ENCODE results near the gene FAF1.

Gene FAF1

DNA sequence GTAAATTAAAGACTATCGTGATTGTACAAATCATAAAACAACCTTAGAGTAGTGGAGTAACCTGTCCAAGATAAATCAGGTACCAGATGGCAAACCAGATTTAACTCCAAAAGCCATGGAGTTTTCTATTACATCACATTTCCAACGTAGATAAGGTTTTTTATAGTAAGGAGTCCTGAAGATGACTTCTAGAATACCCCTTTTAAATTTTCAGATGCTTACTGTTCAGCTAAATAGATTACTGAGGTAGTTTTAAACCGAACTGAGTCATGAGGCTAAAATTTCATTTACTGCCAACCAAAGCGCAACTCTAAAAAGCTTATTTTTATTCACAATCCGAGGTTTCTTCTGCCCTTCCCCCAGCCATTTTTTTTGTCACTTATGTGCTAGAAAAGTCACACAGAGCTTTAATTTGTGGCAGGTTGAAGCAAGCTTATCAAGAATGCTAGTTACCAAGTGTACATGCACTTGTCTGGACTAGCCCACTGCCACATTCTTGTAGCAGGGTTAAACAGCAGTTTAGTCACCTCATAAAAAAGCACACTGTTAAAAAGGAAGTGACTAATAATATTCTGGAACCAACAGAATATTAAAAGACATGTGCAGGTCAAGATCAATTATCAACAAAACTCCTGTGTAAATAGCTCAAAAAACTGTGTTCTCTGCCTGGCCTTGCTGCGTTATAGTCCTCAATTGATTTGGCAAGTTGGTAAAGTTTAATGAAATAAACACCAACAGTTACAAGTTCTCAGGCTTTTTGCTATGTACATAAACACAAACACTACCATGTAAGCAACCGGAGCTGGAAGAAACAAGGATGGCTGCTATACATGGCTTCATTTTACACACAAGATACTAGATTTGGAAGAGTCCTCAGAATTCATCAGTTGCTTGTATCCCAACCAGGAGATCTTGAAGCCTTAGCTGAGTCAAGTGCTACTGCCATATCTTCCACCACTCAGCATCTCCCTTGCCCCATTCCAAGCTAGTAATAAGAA is 356.5 kb downstream of the FAF1 start:
- Histone ChIP-seq H3K9ac (ENCODE audit: low read depth in 1 of 2, low read length in 2 of 2) (no peak overlapping the region), H3K9me3 (ENCODE audit: control insufficient read depth in 2 of 2, low read length in 2 of 2) (no peaks in the 10 kb centered on the region), H3K27ac (ENCODE audit: low read depth in 2 of 2, low read length in 2 of 2) (no peak overlapping the region), H3K4me1 (ENCODE audit: control insufficient read depth in 2 of 2, insufficient read depth in 2 of 2, low read length in 2 of 2) (no peaks in the 10 kb centered on the region), H3K4me3 (ENCODE audit: low read length in 2 of 2) (no peak overlapping the region), H3K27me3 (ENCODE audit: control insufficient read depth in 2 of 2, insufficient read depth in 2 of 2, low read length in 2 of 2) (no peaks in the 10 kb centered on the region), H3K36me3 (ENCODE audit: control insufficient read depth in 2 of 2, insufficient read depth in 2 of 2, low read length in 2 of 2) (no peaks in the 10 kb centered on the region)

DNA sequence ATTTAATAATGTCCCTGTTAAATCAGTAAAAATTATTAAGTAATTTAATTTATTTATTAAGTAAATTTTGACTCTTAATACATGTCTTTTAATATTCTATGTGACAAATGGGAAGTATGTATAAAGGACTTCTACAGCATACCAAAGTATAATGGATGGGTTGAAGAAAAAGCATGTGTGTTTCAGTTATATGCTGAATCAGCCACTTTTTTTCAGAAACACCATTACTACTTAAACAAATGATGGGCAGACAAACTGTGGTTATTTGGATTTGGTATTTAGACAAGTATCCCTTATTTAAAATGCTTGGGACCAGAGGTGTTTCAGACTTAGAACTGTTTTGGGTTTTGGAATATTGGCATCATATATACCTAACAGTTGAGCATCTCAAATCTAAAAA is 360.5 kb downstream of the FAF1 start:
- no peak overlapping the region for H3K4me3 ChIP-seq (ENCODE audit: low read length in 2 of 2)
- no peaks in the 10 kb centered on the region for H3K9me3 ChIP-seq (ENCODE audit: control insufficient read depth in 2 of 2, low read length in 2 of 2)
- H3K4me1 ChIP-seq (ENCODE audit: control insufficient read depth in 2 of 2, insufficient read depth in 2 of 2, low read length in 2 of 2) = no peaks in the 10 kb centered on the region
- no peak overlapping the region for H3K27ac ChIP-seq (ENCODE audit: low read depth in 2 of 2, low read length in 2 of 2)
- H3K27me3 ChIP-seq (ENCODE audit: control insufficient read depth in 2 of 2, insufficient read depth in 2 of 2, low read length in 2 of 2) = no peaks in the 10 kb centered on the region
- H3K9ac ChIP-seq (ENCODE audit: low read depth in 1 of 2, low read length in 2 of 2) = no peak overlapping the region
- peaks cover 0 to 5% of the 10 kb centered on the region in 2 donors for H3K36me3 ChIP-seq (ENCODE audit: control insufficient read depth in 2 of 2, insufficient read depth in 2 of 2, low read length in 2 of 2)

DNA sequence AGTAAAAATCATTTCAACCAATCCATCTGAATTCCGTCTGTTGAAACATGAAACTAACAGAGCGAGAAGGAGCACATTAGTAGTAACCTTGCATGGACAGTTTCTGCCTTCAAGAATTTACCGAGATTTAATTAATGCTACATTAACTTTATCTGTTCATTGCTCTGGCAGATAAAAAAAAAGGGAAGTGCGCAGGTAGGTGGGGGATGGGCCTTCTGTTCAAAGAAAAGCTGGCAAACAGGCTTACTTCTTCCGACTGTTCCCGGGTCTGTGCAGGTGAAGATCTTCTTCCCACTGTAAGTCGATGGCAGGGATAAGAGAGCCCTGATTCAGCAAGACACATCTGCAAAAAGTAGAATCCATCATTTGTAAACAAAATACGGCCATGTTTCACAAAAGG is 364.2 kb downstream of the FAF1 start:
- no peaks in the 10 kb centered on the region for H3K4me1 ChIP-seq (ENCODE audit: control insufficient read depth in 2 of 2, insufficient read depth in 2 of 2, low read length in 2 of 2)
- peaks cover 0 to 5% of the 10 kb centered on the region in 2 donors for H3K36me3 ChIP-seq (ENCODE audit: control insufficient read depth in 2 of 2, insufficient read depth in 2 of 2, low read length in 2 of 2)
- no peak overlapping the region for H3K4me3 ChIP-seq (ENCODE audit: low read length in 2 of 2)
- H3K27ac ChIP-seq (ENCODE audit: low read depth in 2 of 2, low read length in 2 of 2) = no peak overlapping the region
- no peaks in the 10 kb centered on the region for H3K9me3 ChIP-seq (ENCODE audit: control insufficient read depth in 2 of 2, low read length in 2 of 2)
- H3K9ac ChIP-seq (ENCODE audit: low read depth in 1 of 2, low read length in 2 of 2) = no peak overlapping the region
- no peaks in the 10 kb centered on the region for H3K27me3 ChIP-seq (ENCODE audit: control insufficient read depth in 2 of 2, insufficient read depth in 2 of 2, low read length in 2 of 2)

DNA sequence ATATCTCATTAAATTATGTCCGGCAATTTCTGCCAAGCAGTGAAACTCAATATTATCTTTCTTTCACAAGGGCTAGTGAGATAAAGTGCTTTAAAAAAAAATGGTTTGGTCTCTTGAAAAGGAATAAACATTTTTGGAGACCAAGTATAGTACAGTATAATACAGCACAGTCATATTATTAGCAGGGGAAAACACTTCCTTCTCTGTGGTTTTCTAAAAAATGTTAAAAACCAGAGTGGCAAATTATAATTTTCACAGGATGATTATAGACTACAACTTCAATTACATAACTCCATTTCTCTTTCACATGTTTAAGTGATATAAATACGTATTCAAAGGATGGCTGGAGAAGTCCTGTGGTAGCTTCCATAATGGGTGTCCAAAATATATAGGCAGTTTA is 366.6 kb downstream of the FAF1 start:
- H3K4me1 ChIP-seq (ENCODE audit: control insufficient read depth in 2 of 2, insufficient read depth in 2 of 2, low read length in 2 of 2) = no peaks in the 10 kb centered on the region
- no peak overlapping the region for H3K4me3 ChIP-seq (ENCODE audit: low read length in 2 of 2)
- H3K27me3 ChIP-seq (ENCODE audit: control insufficient read depth in 2 of 2, insufficient read depth in 2 of 2, low read length in 2 of 2) = no peaks in the 10 kb centered on the region
- H3K27ac ChIP-seq (ENCODE audit: low read depth in 2 of 2, low read length in 2 of 2) = no peak overlapping the region
- peaks cover 4 to 10% of the 10 kb centered on the region in 2 donors for H3K36me3 ChIP-seq (ENCODE audit: control insufficient read depth in 2 of 2, insufficient read depth in 2 of 2, low read length in 2 of 2)
- no peak overlapping the region for H3K9ac ChIP-seq (ENCODE audit: low read depth in 1 of 2, low read length in 2 of 2)
- H3K9me3 ChIP-seq (ENCODE audit: control insufficient read depth in 2 of 2, low read length in 2 of 2) = no peaks in the 10 kb centered on the region

DNA sequence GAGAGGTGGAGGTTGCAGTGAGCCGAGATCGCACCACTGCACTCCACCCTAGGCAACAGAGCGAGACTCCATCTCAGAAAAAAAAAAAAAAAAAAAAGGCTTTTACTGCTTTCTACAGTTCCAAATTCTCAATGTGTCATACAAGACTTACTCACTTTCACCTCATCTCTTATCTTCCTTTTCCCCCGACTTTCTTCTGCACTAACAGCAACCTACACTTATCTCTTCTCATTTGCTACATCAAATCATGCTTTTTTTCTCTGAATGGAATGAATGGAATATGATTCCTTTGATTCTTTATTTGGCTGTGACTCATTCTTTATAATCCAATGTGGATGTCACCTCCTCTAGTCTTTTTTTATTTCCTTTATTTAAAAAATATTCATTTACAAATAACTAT is 368.5 kb downstream of the FAF1 start:
- no peaks in the 10 kb centered on the region for H3K9me3 ChIP-seq (ENCODE audit: control insufficient read depth in 2 of 2, low read length in 2 of 2)
- H3K4me1 ChIP-seq (ENCODE audit: control insufficient read depth in 2 of 2, insufficient read depth in 2 of 2, low read length in 2 of 2) = no peaks in the 10 kb centered on the region
- no peaks in the 10 kb centered on the region for H3K27me3 ChIP-seq (ENCODE audit: control insufficient read depth in 2 of 2, insufficient read depth in 2 of 2, low read length in 2 of 2)
- no peak overlapping the region for H3K4me3 ChIP-seq (ENCODE audit: low read length in 2 of 2)
- peaks cover 8 to 13% of the 10 kb centered on the region in 2 donors for H3K36me3 ChIP-seq (ENCODE audit: control insufficient read depth in 2 of 2, insufficient read depth in 2 of 2, low read length in 2 of 2)
- no peak overlapping the region for H3K9ac ChIP-seq (ENCODE audit: low read depth in 1 of 2, low read length in 2 of 2)
- H3K27ac ChIP-seq (ENCODE audit: low read depth in 2 of 2, low read length in 2 of 2) = no peak overlapping the region

DNA sequence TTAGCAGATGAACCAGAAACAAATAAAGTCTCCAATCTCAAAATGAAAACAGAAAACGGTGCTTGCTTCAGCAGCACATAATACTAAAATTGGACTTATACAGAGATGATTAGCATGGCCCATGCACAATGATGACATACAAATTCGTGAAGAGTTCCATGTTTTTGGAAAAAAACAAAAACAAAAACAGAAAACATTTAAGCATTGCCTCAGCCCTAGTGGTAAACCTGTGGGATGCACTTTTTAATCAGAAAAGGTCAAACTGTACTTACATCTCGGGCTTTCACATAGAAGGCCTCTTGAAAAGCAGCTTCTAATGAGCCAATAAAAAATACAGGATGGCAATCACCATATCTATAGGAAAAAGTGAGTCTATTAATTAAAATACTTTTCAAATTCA is 377.7 kb downstream of the FAF1 start:
- H3K36me3 ChIP-seq (ENCODE audit: control insufficient read depth in 2 of 2, insufficient read depth in 2 of 2, low read length in 2 of 2) = peaks cover 0 to 9% of the 10 kb centered on the region in 2 donors

DNA sequence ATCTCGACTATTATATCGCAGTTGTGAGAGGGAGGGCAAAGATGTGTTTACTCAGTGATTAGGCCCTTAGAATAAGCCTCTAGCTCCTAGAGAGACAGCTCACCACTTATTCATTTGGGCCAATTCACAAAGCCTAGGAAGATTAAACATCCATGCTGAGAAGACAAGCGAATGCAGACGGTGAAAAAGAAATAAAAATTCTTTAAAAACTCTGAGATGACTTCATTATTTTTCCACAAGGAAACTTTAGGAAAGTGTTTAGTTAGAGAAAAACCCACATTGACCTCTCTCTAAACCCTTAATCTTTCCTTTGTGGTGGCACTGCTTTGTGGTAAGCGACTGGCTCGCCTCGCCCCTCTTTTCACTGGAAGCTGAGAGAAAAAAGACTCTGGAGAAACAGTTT is 390.0 kb downstream of the FAF1 start:
- H3K4me1 ChIP-seq (ENCODE audit: control insufficient read depth in 2 of 2, insufficient read depth in 2 of 2, low read length in 2 of 2) = no peaks in the 10 kb centered on the region
- H3K27me3 ChIP-seq (ENCODE audit: control insufficient read depth in 2 of 2, insufficient read depth in 2 of 2, low read length in 2 of 2) = no peaks in the 10 kb centered on the region
- H3K4me3 ChIP-seq (ENCODE audit: low read length in 2 of 2) = no peak overlapping the region
- no peak overlapping the region for H3K27ac ChIP-seq (ENCODE audit: low read depth in 2 of 2, low read length in 2 of 2)
- no peaks in the 10 kb centered on the region for H3K9me3 ChIP-seq (ENCODE audit: control insufficient read depth in 2 of 2, low read length in 2 of 2)
- H3K9ac ChIP-seq (ENCODE audit: low read depth in 1 of 2, low read length in 2 of 2) = no peak overlapping the region
- H3K36me3 ChIP-seq (ENCODE audit: control insufficient read depth in 2 of 2, insufficient read depth in 2 of 2, low read length in 2 of 2) = peaks cover 0 to 16% of the 10 kb centered on the region in 2 donors

More for the DNA sequence above, 377.7 kb downstream of the FAF1 start:
- H3K27ac ChIP-seq (ENCODE audit: low read depth in 2 of 2, low read length in 2 of 2) = no peak overlapping the region
- no peak overlapping the region for H3K4me3 ChIP-seq (ENCODE audit: low read length in 2 of 2)
- H3K9me3 ChIP-seq (ENCODE audit: control insufficient read depth in 2 of 2, low read length in 2 of 2) = no peaks in the 10 kb centered on the region
- no peaks in the 10 kb centered on the region for H3K27me3 ChIP-seq (ENCODE audit: control insufficient read depth in 2 of 2, insufficient read depth in 2 of 2, low read length in 2 of 2)
- H3K4me1 ChIP-seq (ENCODE audit: control insufficient read depth in 2 of 2, insufficient read depth in 2 of 2, low read length in 2 of 2) = no peaks in the 10 kb centered on the region
- no peak overlapping the region for H3K9ac ChIP-seq (ENCODE audit: low read depth in 1 of 2, low read length in 2 of 2)

DNA sequence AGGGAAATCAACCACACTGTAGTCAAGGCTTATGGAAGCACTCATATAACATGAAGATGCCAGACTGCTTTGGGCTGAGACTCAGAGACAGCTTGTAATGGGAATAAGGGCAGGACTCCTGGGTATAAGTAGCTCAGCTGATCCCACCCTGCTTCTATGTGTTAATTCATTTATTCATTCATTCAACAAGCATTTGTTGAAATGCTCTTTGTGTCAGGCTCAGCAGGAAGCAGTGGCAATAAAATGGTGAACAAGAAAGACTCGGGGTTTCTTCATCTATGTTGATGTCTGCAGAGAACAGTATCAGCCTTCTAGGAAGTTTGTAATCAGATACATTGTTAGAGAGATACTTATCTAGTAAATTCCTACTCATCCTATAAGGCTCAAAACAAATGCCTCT is 391.3 kb downstream of the FAF1 start:
- Histone ChIP-seq H3K4me1 (ENCODE audit: control insufficient read depth in 2 of 2, insufficient read depth in 2 of 2, low read length in 2 of 2) (no peaks in the 10 kb centered on the region), H3K4me3 (ENCODE audit: low read length in 2 of 2) (no peak overlapping the region), H3K9me3 (ENCODE audit: control insufficient read depth in 2 of 2, low read length in 2 of 2) (no peaks in the 10 kb centered on the region), H3K36me3 (ENCODE audit: control insufficient read depth in 2 of 2, insufficient read depth in 2 of 2, low read length in 2 of 2) (peaks cover 0 to 19% of the 10 kb centered on the region in 2 donors), H3K27me3 (ENCODE audit: control insufficient read depth in 2 of 2, insufficient read depth in 2 of 2, low read length in 2 of 2) (no peaks in the 10 kb centered on the region), H3K27ac (ENCODE audit: low read depth in 2 of 2, low read length in 2 of 2) (no peak overlapping the region), H3K9ac (ENCODE audit: low read depth in 1 of 2, low read length in 2 of 2) (no peak overlapping the region)

DNA sequence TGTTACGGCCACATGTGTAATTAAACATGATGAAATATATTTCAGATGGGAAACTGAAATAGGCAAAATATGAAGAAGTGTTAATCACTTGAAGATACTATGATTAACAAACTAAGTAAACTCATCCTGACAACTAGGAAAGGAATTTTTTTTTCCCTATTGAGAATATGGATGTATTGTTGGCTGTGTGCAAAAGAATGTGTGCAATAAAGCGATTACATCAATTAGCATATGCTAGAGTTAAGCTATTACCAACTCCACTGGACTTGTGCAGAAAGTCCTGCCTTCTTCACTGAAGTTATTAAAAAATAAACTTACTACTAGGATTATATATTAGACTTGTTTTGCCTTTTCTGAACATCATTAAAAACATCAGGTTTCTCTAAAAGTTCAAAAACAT is 393.7 kb downstream of the FAF1 start:
- Histone ChIP-seq H3K9ac (ENCODE audit: low read depth in 1 of 2, low read length in 2 of 2) (no peak overlapping the region), H3K36me3 (ENCODE audit: control insufficient read depth in 2 of 2, insufficient read depth in 2 of 2, low read length in 2 of 2) (peaks cover 0 to 19% of the 10 kb centered on the region in 2 donors), H3K27me3 (ENCODE audit: control insufficient read depth in 2 of 2, insufficient read depth in 2 of 2, low read length in 2 of 2) (no peaks in the 10 kb centered on the region), H3K4me1 (ENCODE audit: control insufficient read depth in 2 of 2, insufficient read depth in 2 of 2, low read length in 2 of 2) (no peaks in the 10 kb centered on the region), H3K4me3 (ENCODE audit: low read length in 2 of 2) (no peak overlapping the region), H3K27ac (ENCODE audit: low read depth in 2 of 2, low read length in 2 of 2) (no peak overlapping the region), H3K9me3 (ENCODE audit: control insufficient read depth in 2 of 2, low read length in 2 of 2) (no peaks in the 10 kb centered on the region)

DNA sequence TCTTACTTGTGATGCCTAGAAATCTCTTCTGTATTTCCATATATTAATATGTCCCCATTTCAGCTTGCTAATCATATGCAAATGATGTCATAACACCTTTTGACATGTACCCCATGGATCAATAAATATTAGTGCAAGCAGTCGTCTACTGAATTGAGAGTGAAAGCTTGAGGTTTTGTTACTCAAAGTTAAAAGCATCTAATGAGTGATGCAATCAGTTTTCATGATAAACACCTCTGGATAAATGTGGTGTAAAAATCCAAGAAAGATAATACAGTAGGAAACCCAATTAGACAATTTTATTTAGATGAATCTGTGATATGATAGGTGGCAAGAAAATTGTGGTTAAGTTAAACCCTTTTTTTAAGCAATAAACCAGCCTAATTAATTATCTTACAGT is 395.6 kb downstream of the FAF1 start:
- Histone ChIP-seq H3K36me3 (ENCODE audit: control insufficient read depth in 2 of 2, insufficient read depth in 2 of 2, low read length in 2 of 2) (peaks cover 0 to 25% of the 10 kb centered on the region in 2 donors), H3K9me3 (ENCODE audit: control insufficient read depth in 2 of 2, low read length in 2 of 2) (no peaks in the 10 kb centered on the region), H3K4me1 (ENCODE audit: control insufficient read depth in 2 of 2, insufficient read depth in 2 of 2, low read length in 2 of 2) (no peaks in the 10 kb centered on the region), H3K4me3 (ENCODE audit: low read length in 2 of 2) (no peak overlapping the region), H3K9ac (ENCODE audit: low read depth in 1 of 2, low read length in 2 of 2) (no peak overlapping the region), H3K27me3 (ENCODE audit: control insufficient read depth in 2 of 2, insufficient read depth in 2 of 2, low read length in 2 of 2) (no peaks in the 10 kb centered on the region), H3K27ac (ENCODE audit: low read depth in 2 of 2, low read length in 2 of 2) (no peak overlapping the region)
